Activated T-helper 1 cell treated with anti-CD3 and anti-CD28 coated beads, Interleukin-2, amount 50 U/mL, for 16 hours (primary cell): Measurements from ENCODE around the gene CDK5R2.

Source experiments
- DNase-seq, 2 donors: peaks; one replicate each; pipeline ENCODE4 v3.0.0-alpha.2; 2020; ENCODE audit warnings: low read depth in 1 of 2, low spot score in 1 of 2

Gene CDK5R2

DNA sequence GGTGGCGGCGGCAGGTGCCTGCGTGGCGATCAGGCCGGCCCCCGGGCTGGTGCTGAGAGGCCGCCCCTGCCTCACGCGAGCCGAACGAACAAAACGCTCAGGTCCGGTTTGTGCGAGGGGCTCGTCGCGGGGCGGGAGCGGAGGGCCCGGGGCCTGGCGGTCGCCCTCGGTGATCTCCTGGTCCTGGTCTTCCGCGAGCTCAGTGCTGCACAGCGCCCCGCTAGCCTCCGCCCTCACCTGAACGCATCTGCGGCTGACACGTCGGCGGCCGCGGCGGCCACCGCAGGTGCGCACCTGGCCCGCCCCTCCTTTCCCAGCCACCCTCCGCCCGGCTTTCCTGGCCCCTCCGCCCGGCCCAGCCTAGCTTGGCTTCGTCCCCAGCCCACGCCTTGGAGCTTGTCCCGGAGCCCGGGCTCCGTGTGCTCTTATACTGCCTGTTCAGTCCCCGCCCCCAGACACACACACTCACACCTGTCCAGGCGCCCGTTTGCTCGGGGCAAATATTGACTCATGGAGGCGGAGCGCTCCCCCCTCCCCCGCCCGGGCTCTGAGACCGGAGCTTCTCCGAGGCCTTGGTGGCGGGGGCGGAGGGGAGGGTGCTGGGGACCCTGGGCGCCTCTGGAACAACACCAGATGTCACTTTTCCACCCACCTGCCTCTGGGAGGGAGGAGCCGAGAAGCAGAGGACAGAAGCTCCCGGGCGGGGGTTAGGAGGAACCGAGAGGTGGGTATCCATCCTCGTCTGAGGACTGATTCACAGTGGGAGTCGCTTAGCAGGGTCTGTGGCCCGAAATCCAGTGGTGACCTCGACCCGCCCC is 42.3 kb downstream of the CDK5R2 start:
- DNase-seq = no peak

GRCh38 chr2:219002395-219003266 is 43.2 kb downstream of the CDK5R2 start:
- no peak for DNase-seq

- no peak for DNase-seq
Measured at GRCh38 chr2:219003267-219003634, 43.8 kb downstream of the CDK5R2 start.

- DNase-seq = no peak
Measured at GRCh38 chr2:219003979-219004378, 44.5 kb downstream of the CDK5R2 start.

DNA sequence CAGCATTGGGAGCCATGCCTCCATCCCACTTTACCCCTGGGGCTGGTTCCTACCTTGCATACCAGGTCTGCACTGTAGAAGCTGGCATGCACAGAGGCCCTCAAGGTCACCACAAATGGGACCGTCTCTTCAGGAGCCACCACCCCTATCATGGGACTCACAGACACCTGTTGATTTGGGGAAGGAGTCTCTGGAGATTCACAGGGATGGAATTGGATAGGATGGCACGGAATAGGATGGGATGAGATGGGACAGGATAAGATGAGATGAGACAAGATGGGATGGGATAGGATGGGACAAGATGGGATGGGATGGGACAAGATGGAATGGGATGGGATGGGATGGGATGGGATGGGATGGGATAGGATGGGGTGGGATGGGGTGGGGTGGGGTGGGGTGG is 49.8 kb downstream of the CDK5R2 start:
- no peak for DNase-seq

GRCh38 chr2:219010162-219010756 is 50.8 kb downstream of the CDK5R2 start:
- no peak for DNase-seq

DNA sequence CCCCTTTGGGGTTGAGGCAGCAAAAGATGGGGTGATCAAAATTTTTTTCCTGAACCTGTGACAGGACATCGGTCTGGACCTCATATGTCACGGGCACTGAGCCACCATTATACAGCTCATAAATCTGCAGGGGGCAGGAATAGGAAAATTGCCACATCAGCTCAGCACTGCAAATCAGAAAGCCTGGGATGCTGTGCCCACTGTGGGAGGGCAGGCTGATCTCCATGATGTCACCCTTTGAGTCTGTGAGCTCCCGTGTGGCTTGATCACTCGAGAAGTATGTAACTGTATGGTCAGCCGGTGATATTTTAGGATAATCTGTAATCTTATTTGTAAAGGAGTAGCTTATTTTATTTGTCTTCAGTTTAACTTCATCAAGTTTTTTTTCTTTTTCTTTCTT is 51.4 kb downstream of the CDK5R2 start:
- no peak for DNase-seq
